CD4-positive, alpha-beta T cell treated with Interleukin-15 for 1 hour (primary cell): ENCODE results near the gene HOMER2.
"Not testable (repeated sequence)": the region's sequence is repeated elsewhere in the genome, so short reads cannot be mapped to it uniquely, and the experiment has no call there.

ENCODE experiments used
- DNase-seq: peaks from one replicate; pipeline ENCODE4 v3.0.0-alpha.2; 2020

Gene HOMER2

GRCh38 chr15:82952158-82953081 is at the start of gene HOMER2:
HOMER2 (minus strand) TSS chr15:82952720; CDS start chr15:82952535, 185 bp downstream.
- DNase-seq: no peak

GRCh38 chr15:83000672-83001031 is 48.1 kb upstream of the HOMER2 start:
- not testable (repeated sequence) for DNase-seq

- DNase-seq: no peak
Measured at GRCh38 chr15:82999905-83000671, 47.6 kb upstream of the HOMER2 start.

GRCh38 chr15:82999426-82999825 is 46.9 kb upstream of the HOMER2 start:
- no peak for DNase-seq

GRCh38 chr15:82995938-82996337 is 43.4 kb upstream of the HOMER2 start:
- no peak for DNase-seq

GRCh38 chr15:82995076-82995475 is 42.6 kb upstream of the HOMER2 start:
- DNase-seq: no peak

- DNase-seq: no peak
Measured at GRCh38 chr15:82993144-82993543, 40.6 kb upstream of the HOMER2 start.

GRCh38 chr15:82992436-82992998 is 40.0 kb upstream of the HOMER2 start:
- no peak for DNase-seq

- DNase-seq: peak; percentile 17
Measured at GRCh38 chr15:82986442-82986780, 33.9 kb upstream of the HOMER2 start.

- peak; percentile 95 for DNase-seq
Measured at GRCh38 chr15:82985688-82986441, 33.3 kb upstream of the HOMER2 start, which contains the start of gene RAMAC. RAMAC (plus strand) TSS chr15:82986210; CDS start chr15:82989019, 2,809 bp downstream.

GRCh38 chr15:82980981-82981380 is 28.5 kb upstream of the HOMER2 start:
- no peak for DNase-seq

GRCh38 chr15:82979726-82980125 is 27.2 kb upstream of the HOMER2 start:
- DNase-seq: no peak

GRCh38 chr15:82978438-82978837 is 25.9 kb upstream of the HOMER2 start:
- DNase-seq: no peak

GRCh38 chr15:82977076-82977475 is 24.6 kb upstream of the HOMER2 start:
- no peak for DNase-seq

GRCh38 chr15:82972990-82973389 is 20.5 kb upstream of the HOMER2 start:
- no peak for DNase-seq

- DNase-seq: no peak
Measured at GRCh38 chr15:82971218-82971984, 18.9 kb upstream of the HOMER2 start.

- DNase-seq: no peak
Measured at GRCh38 chr15:82970696-82971095, 18.2 kb upstream of the HOMER2 start.

- no peak for DNase-seq
Measured at GRCh38 chr15:82970078-82970686, 17.7 kb upstream of the HOMER2 start.

GRCh38 chr15:82969353-82969752 is 16.8 kb upstream of the HOMER2 start:
- no peak for DNase-seq

GRCh38 chr15:82968066-82968465 is 15.5 kb upstream of the HOMER2 start:
- no peak for DNase-seq

- DNase-seq: no peak
Measured at GRCh38 chr15:82966671-82967071, 14.2 kb upstream of the HOMER2 start.

- no peak for DNase-seq
Measured at GRCh38 chr15:82964890-82965289, 12.4 kb upstream of the HOMER2 start.
